Osteoblast (primary cell): Measurements from ENCODE around the gene NARF. TPM values are rescaled to one million over a fixed set of nuclear protein-coding genes. Genes with fewer than 3 reads are reported as not detected.
"Not testable (repeated sequence)": the region's sequence is repeated elsewhere in the genome, so short reads cannot be mapped to it uniquely, and the experiment has no call there.

Experiments used
- DNase-seq: peaks from one replicate; pipeline ENCODE4 v3.0.0; 2011; ENCODE audit warnings: low spot score, mixed read lengths; ENCODE audit not compliant: insufficient read length; ENCODE audit errors: missing footprints
- H2AFZ ChIP-seq: 2 replicates; pipeline ENCODE4 v1.6.0; 2011; ENCODE audit warnings: mild to moderate bottlenecking, low read length
- H3K27ac ChIP-seq: 2 replicates; pipeline ENCODE4 v1.5.1; 2011; ENCODE audit warnings: mild to moderate bottlenecking, low read depth, low read length, moderate library complexity
- H3K27me3 ChIP-seq: 2 replicates; pipeline ENCODE4 v1.6.0; 2012; ENCODE audit warnings: mild to moderate bottlenecking, control low read depth, inconsistent platforms, low read length, moderate library complexity; ENCODE audit not compliant: insufficient read depth
- H3K36me3 ChIP-seq: 2 replicates; pipeline ENCODE4 v1.5.1; 2011; ENCODE audit warnings: mild to moderate bottlenecking, low read length, control low read depth, moderate library complexity; ENCODE audit not compliant: insufficient read depth
- H3K4me1 ChIP-seq: 2 replicates; pipeline ENCODE4 v1.5.1; 2011; ENCODE audit warnings: mild to moderate bottlenecking, low read length, control low read depth, moderate library complexity; ENCODE audit not compliant: insufficient read depth
- H3K4me2 ChIP-seq: 2 replicates; pipeline ENCODE4 v1.6.0; 2011; ENCODE audit warnings: mild to moderate bottlenecking, low read length; ENCODE audit not compliant: insufficient read depth
- H3K4me3 ChIP-seq: fragments of 200-600 bp; sonication (generic); 3 replicates; pipeline ENCODE4 v1.5.1; 2012; ENCODE audit warnings: mild to moderate bottlenecking, low read length, inconsistent platforms; ENCODE audit not compliant: insufficient read depth
- H3K79me2 ChIP-seq: 2 replicates; pipeline ENCODE4 v1.6.0; 2012; ENCODE audit warnings: mild to moderate bottlenecking, low read length, control low read depth, inconsistent platforms; ENCODE audit not compliant: insufficient read depth
- H3K9me3 ChIP-seq: 2 replicates; pipeline ENCODE4 v1.5.1; 2011; ENCODE audit warnings: low read depth, low read length, control low read depth
- H4K20me1 ChIP-seq: 2 replicates; pipeline ENCODE4 v1.6.0; 2012; ENCODE audit warnings: mild to moderate bottlenecking, low read length, control low read depth; ENCODE audit not compliant: insufficient read depth
- CTCF ChIP-seq: IDR thresholded peaks from 2 replicates; pipeline ENCODE4 v1.5.1; 2011; ENCODE audit warnings: mild to moderate bottlenecking, low read depth, low read length, moderate library complexity; ENCODE audit errors: extremely low read depth
- total RNA-seq: library from RNA; depleted of rRNA; stranded (reverse); fragments of >200 nt; gene quantifications from 2 replicates; pipeline ENCODE4 v1.2.3, GENCODE V29; 2012

Gene NARF
- 34.4 and 36.8 TPM in 2 replicates for total RNA-seq

- H3K9me3 ChIP-seq = no peaks in the 10 kb centered on the region
- peak within 1 kb of the TSS; percentile 97 for H3K27ac ChIP-seq
- H3K36me3 ChIP-seq = peaks cover 13% of the 10 kb centered on the region
- peak; percentile 100 for DNase-seq
- peak within 1 kb of the TSS; percentile 97 for H3K4me2 ChIP-seq
- peaks cover 12% of the 10 kb centered on the region for H3K4me1 ChIP-seq
- H3K79me2 ChIP-seq = peaks cover 7% of the 10 kb centered on the region
- H2AFZ ChIP-seq = peak within 1 kb of the TSS; percentile 75
- no peaks in the 10 kb centered on the region for H4K20me1 ChIP-seq
- no peaks in the 10 kb centered on the region for H3K27me3 ChIP-seq
- no peak for TF ChIP-seq CTCF
- peak within 1 kb of the TSS; percentile 83 for H3K4me3 ChIP-seq
Measured at GRCh38 chr17:82458179-82458884, at the start of gene NARF. NARF (plus strand) TSS chr17:82458741; CDS start chr17:82458804, 63 bp downstream.

GRCh38 chr17:82408938-82409318 is 49.6 kb upstream of the NARF start:
- Histone ChIP-seq H3K9me3 (no peaks in the 10 kb centered on the region), H3K4me1 (no peaks in the 10 kb centered on the region), H2AFZ (no peak overlapping the region), H4K20me1 (peaks cover 23% of the 10 kb centered on the region), H3K36me3 (no peaks in the 10 kb centered on the region), H3K27me3 (no peaks in the 10 kb centered on the region), H3K27ac (no peak overlapping the region), H3K79me2 (no peaks in the 10 kb centered on the region), H3K4me3 (no peak overlapping the region), H3K4me2 (no peak overlapping the region)
- no peak for TF ChIP-seq CTCF
- peak; percentile 41 for DNase-seq

GRCh38 chr17:82410014-82410716 is 48.4 kb upstream of the NARF start:
- Histone ChIP-seq H2AFZ (no peak overlapping the region), H3K36me3 (no peaks in the 10 kb centered on the region), H3K79me2 (no peaks in the 10 kb centered on the region), H3K9me3 (no peaks in the 10 kb centered on the region), H3K4me2 (no peak overlapping the region), H3K27me3 (no peaks in the 10 kb centered on the region), H3K27ac (no peak overlapping the region), H4K20me1 (peaks cover 36% of the 10 kb centered on the region), H3K4me3 (no peak overlapping the region), H3K4me1 (no peaks in the 10 kb centered on the region)
- peak; percentile 69 for DNase-seq
- TF ChIP-seq CTCF = no peak

GRCh38 chr17:82411396-82412053 is 47.0 kb upstream of the NARF start:
- Histone ChIP-seq H3K79me2 (no peaks in the 10 kb centered on the region), H3K4me2 (no peak overlapping the region), H4K20me1 (peaks cover 46% of the 10 kb centered on the region), H3K4me1 (no peaks in the 10 kb centered on the region), H3K4me3 (no peak overlapping the region), H3K9me3 (no peaks in the 10 kb centered on the region), H2AFZ (no peak overlapping the region), H3K27me3 (no peaks in the 10 kb centered on the region), H3K36me3 (no peaks in the 10 kb centered on the region), H3K27ac (no peak overlapping the region)
- no peak for TF ChIP-seq CTCF
- peak; percentile 58 for DNase-seq

- H4K20me1 ChIP-seq = peaks cover 51% of the 10 kb centered on the region
- not testable (repeated sequence) for H3K4me2 ChIP-seq, H3K27ac ChIP-seq, H3K36me3 ChIP-seq, H3K79me2 ChIP-seq, H3K9me3 ChIP-seq, H3K27me3 ChIP-seq, H3K4me3 ChIP-seq, H2AFZ ChIP-seq, H3K4me1 ChIP-seq
- DNase-seq = peak; percentile 35
Measured at GRCh38 chr17:82412081-82412480, 46.5 kb upstream of the NARF start.
